DND-41 (cell line): Measurements from ENCODE around the gene GATA5.

ENCODE experiments used
- ATAC-seq: fragments of 200-7000 bp; cut with Tn5 transposase; 3 replicates; pipeline ENCODE4 v1.9.1; 2021; ENCODE audit warnings: low read depth; ENCODE audit not compliant: insufficient read depth
- DNase-seq: peaks from one replicate; pipeline ENCODE4 v3.0.0-alpha.2; 2020
- H2AFZ ChIP-seq: 2 replicates; pipeline ENCODE4 v1.6.0; 2012; ENCODE audit warnings: low read depth, low read length
- H3K27ac ChIP-seq: 2 replicates; pipeline ENCODE4 v1.5.1; 2012; ENCODE audit warnings: low read length, inconsistent platforms
- H3K27me3 ChIP-seq: fragments of 200-600 bp; sonication (generic); 2 replicates; pipeline ENCODE4 v1.6.0; 2012; ENCODE audit warnings: low read length, mild to moderate bottlenecking, inconsistent platforms; ENCODE audit not compliant: insufficient read depth, poor library complexity
- H3K36me3 ChIP-seq: 2 replicates; pipeline ENCODE4 v1.5.1; 2012; ENCODE audit warnings: low read length, inconsistent platforms; ENCODE audit not compliant: insufficient read depth
- H3K4me1 ChIP-seq: 2 replicates; pipeline ENCODE4 v1.5.1; 2012; ENCODE audit warnings: mild to moderate bottlenecking, low read length; ENCODE audit not compliant: insufficient read depth
- H3K4me2 ChIP-seq: 2 replicates; pipeline ENCODE4 v1.6.0; 2012; ENCODE audit warnings: mild to moderate bottlenecking, moderate library complexity, low read length, inconsistent platforms; ENCODE audit not compliant: insufficient read depth
- H3K4me3 ChIP-seq, 2 experiments: fragments of 200-600 bp in 1 of 2; shearing (Covaris generic) in 1 of 2; 2 replicates each; pipeline ENCODE4 v1.5.1; 2012 to 2016; ENCODE audit warnings: inconsistent platforms in 2 of 2, low read length in 2 of 2, mild to moderate bottlenecking in 2 of 2, low read depth in 1 of 2, moderate library complexity in 1 of 2
- H3K79me2 ChIP-seq: 2 replicates; pipeline ENCODE4 v1.6.0; 2012; ENCODE audit warnings: low read length, inconsistent platforms; ENCODE audit not compliant: insufficient read depth
- H3K9ac ChIP-seq: 2 replicates; pipeline ENCODE4 v1.6.0; 2012; ENCODE audit warnings: low read depth, mild to moderate bottlenecking, inconsistent platforms, low read length, moderate library complexity
- H3K9me3 ChIP-seq: 2 replicates; pipeline ENCODE4 v1.5.1; 2012; ENCODE audit warnings: low read length, moderate library complexity, mild to moderate bottlenecking, inconsistent platforms; ENCODE audit not compliant: insufficient read depth, severe bottlenecking
- H4K20me1 ChIP-seq: 2 replicates; pipeline ENCODE4 v1.6.0; 2012; ENCODE audit warnings: low read length; ENCODE audit not compliant: insufficient read depth
- EZH2 ChIP-seq: IDR thresholded peaks from 3 replicates; pipeline ENCODE4 v1.6.1; 2012; ENCODE audit warnings: borderline replicate concordance, low read depth, mild to moderate bottlenecking, moderate library complexity, low read length, inconsistent platforms; ENCODE audit not compliant: severe bottlenecking
- TF ChIP-seq, protein P1 (sequence below): IDR thresholded peaks from 2 replicates; pipeline ENCODE4 v1.5.1; 2012; ENCODE audit warnings: borderline replicate concordance, low read length, moderate library complexity, mild to moderate bottlenecking; ENCODE audit not compliant: poor library complexity, severe bottlenecking; ENCODE audit errors: extremely low read depth

GATA5 gene

DNA sequence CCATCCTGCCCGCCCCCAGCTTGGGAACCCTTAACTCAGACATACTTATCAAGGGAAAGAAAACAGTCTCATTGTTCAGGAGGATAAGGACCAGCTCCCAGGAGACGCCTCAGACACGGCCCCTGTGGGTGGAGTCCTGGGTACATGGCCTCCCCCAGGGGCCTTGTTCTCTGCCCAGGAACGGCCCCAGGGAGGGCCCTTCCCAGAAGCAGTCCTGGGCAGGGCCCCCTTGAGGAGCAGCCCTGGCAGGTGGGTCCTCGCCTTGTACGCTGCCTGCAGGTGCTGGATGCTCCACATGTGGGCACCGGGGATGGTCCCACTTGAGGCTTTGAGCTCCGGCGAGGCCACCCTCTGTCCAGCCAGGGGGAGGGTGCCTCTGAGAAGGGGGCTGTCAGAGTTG is 4.5 kb upstream of the GATA5 start:
- H3K27me3 ChIP-seq: peaks cover 31% of the 10 kb centered on the region

DNA sequence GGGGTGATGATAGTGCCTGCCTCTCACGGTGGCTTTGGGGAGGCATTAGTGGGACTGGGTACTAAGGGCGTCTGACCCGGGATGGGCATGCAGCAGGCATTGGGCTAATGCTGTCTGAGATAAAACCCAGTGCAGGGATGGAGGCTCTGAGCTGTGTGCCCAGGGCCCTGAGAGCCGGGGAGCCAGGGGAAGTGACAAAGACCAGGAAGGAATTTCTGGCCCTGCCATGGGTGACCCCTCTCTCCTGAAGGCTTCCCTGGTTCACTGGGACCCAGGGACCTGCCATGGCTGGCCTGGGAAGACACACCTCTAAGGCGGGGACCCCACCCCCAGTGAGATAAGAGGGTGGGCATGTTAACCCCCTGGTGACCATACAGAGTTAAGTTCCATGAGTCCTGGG is 3.9 kb upstream of the GATA5 start:
- H2AFZ ChIP-seq: no peak overlapping the region
- H3K4me3 ChIP-seq: no peak overlapping the region
- peaks cover 22% of the 10 kb centered on the region for H4K20me1 ChIP-seq
- H3K27ac ChIP-seq: no peak overlapping the region
- no peak overlapping the region for H3K9ac ChIP-seq
- H3K9me3 ChIP-seq: no peaks in the 10 kb centered on the region
- no peaks in the 10 kb centered on the region for H3K4me1 ChIP-seq
- ATAC-seq (no peak), DNase-seq (no peak)
- peaks cover 31% of the 10 kb centered on the region for H3K27me3 ChIP-seq
- no peaks in the 10 kb centered on the region for H3K36me3 ChIP-seq
- H3K79me2 ChIP-seq: no peaks in the 10 kb centered on the region
- no peak for TF ChIP-seq EZH2
- TF ChIP-seq, protein P1, sequence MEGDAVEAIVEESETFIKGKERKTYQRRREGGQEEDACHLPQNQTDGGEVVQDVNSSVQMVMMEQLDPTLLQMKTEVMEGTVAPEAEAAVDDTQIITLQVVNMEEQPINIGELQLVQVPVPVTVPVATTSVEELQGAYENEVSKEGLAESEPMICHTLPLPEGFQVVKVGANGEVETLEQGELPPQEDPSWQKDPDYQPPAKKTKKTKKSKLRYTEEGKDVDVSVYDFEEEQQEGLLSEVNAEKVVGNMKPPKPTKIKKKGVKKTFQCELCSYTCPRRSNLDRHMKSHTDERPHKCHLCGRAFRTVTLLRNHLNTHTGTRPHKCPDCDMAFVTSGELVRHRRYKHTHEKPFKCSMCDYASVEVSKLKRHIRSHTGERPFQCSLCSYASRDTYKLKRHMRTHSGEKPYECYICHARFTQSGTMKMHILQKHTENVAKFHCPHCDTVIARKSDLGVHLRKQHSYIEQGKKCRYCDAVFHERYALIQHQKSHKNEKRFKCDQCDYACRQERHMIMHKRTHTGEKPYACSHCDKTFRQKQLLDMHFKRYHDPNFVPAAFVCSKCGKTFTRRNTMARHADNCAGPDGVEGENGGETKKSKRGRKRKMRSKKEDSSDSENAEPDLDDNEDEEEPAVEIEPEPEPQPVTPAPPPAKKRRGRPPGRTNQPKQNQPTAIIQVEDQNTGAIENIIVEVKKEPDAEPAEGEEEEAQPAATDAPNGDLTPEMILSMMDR: no peak
- no peak overlapping the region for H3K4me2 ChIP-seq

More for the DNA sequence above, 4.5 kb upstream of the GATA5 start:
- H3K79me2 ChIP-seq: no peaks in the 10 kb centered on the region
- TF ChIP-seq, protein P1: no peak
- no peak for TF ChIP-seq EZH2
- peaks cover 22% of the 10 kb centered on the region for H4K20me1 ChIP-seq
- H3K9me3 ChIP-seq: no peaks in the 10 kb centered on the region
- no peaks in the 10 kb centered on the region for H3K4me1 ChIP-seq
- no peak for ATAC-seq
- H3K4me2 ChIP-seq: no peak overlapping the region
- no peak overlapping the region for H3K9ac ChIP-seq
- no peak overlapping the region for H3K4me3 ChIP-seq
- DNase-seq: no peak
- H3K27ac ChIP-seq: no peak overlapping the region
- H3K36me3 ChIP-seq: no peaks in the 10 kb centered on the region
- no peak overlapping the region for H2AFZ ChIP-seq

DNA sequence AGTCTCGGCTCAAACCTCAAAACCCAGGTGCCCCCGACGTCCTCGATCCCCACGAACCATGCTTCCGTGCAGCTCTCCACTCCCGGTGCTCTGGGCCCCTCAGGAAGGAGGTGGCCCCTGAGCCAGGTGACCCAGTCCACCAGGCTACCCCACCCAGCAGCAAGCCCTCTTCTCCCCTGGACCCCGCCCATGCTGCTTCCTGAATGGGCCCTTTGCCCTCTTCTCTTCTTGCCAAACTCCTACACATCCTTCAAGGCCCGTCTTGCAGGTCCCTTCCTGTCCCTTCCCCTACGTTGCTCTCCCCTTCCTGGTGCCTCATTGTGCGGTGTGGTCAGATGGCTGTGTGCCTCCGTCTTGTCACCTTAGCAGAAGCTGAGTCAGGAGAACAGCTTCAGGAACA is 3.4 kb upstream of the GATA5 start:
- Histone ChIP-seq H3K4me3 (no peak overlapping the region), H3K79me2 (no peaks in the 10 kb centered on the region), H3K4me2 (no peak overlapping the region), H3K27ac (no peak overlapping the region), H3K9ac (no peak overlapping the region), H4K20me1 (peaks cover 19% of the 10 kb centered on the region), H2AFZ (no peak overlapping the region), H3K27me3 (peaks cover 31% of the 10 kb centered on the region), H3K9me3 (no peaks in the 10 kb centered on the region), H3K4me1 (no peaks in the 10 kb centered on the region), H3K36me3 (no peaks in the 10 kb centered on the region)
- TF ChIP-seq, protein P1: no peak
- TF ChIP-seq EZH2: no peak
- ATAC-seq (no peak), DNase-seq (no peak)
